Activated CD8-positive, alpha-beta memory T cell treated with anti-CD3 and anti-CD28 coated beads, Interleukin-2, amount 50 U/mL, for 48 hours (primary cell): ENCODE measurements around the gene SS18L1.
A peak's percentile ranks its signal among the peaks of the same experiment; 100 is the strongest.

Source experiments
- DNase-seq: peaks from one replicate; pipeline ENCODE4 v3.0.0-alpha.2; 2020

SS18L1 gene

GRCh38 chr20:62174870-62175624 lies 31.5 kb downstream of the SS18L1 start:
- no peak for DNase-seq

DNA sequence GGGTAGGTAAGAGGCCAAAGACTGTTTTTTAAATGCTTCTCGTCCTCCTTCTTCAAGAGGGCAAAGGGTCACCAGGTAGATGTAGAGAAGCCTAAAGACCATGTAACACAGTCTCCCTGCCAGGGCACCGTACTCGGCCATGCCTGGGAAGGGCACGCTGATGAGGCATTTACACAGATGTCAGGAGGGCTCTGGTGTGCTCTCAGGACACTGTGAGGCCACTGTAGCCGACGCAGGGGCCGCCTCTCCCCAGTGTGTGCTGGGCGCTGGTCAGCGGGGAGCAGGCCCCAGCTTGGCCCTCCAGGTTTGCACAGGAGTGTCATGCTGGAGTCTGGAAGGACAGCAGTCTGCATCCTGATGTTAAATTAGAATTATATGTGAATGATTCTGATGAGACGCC lies 32.1 kb downstream of the SS18L1 start:
- no peak for DNase-seq

DNA sequence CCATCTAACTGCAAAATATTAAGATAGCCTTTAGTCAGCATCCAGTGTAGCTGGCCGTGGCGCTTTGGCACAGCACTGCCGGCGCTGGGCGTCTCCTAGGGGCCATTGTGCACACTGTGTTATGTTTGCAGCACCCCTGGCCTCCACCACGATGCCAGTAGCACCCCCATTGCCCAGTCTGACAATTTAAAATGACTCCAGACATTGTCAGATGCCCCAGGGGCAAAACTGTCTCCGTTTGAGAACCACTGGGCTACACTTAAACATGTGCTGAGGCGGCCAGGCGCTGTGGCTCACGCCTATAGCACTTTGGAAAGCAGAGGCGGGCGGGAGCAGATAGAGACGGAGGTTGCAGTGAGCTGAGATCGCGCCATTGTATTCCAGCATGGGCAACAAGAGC lies 33.3 kb downstream of the SS18L1 start:
- no peak for DNase-seq

DNA sequence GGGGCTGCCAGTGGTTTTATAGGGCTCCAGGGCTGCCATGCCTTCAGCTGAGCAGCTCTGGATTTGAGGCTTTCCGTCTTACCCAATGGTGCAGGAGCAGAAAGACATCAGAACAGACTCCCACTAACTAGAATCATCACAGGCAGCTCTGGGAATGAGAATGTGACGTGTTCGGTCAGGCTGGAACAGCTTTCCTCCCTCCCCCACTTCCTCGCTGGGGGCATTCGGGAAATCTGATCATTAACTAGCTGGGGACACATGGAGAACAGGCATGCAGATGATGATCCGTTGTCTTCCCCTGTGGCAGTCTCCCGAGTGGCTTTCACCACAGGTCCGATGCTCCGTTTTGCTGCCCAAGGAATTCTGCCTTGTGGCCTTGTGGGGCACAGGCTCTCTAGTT lies 33.7 kb downstream of the SS18L1 start:
- no peak for DNase-seq

- DNase-seq = no peak
These were observed 35.0 kb downstream of the SS18L1 start for GRCh38 chr20:62178316-62179161.

DNA sequence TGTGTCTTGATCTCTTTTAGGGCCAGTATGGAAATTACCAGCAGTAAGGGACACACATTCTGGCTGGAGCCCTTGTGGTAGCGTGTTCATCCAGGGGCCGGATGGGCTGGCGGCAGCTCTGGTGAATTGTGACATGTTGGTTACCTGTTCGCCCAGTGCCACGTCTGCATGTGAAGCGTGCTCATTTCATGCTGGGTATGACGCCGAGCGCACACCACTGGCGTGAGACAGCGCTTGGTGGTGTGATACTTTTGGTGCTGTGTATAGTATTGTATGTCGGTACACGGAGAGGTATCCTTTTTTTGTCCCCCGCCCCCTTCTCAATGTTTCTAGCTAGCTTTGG lies 35.6 kb downstream of the SS18L1 start:
- no peak for DNase-seq

DNA sequence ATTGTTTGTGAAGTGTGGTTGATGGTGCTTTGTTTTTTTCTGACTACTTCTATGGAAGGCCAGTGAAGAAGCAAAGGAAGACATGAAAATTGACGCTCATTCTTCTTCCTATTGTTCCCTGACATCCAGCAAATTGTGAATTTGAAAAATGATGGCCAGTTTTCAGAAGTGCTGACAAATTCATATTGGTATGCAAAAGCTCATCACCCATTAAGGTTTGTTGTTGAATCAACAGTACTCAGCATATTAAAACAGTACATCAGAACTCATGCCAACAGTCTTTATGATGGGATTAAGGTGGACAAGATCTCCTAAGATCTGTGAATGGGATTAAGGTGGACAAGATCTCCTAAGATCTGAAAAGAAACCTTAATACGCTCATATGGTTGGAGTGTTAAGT lies 38.2 kb downstream of the SS18L1 start:
- DNase-seq = no peak

DNA sequence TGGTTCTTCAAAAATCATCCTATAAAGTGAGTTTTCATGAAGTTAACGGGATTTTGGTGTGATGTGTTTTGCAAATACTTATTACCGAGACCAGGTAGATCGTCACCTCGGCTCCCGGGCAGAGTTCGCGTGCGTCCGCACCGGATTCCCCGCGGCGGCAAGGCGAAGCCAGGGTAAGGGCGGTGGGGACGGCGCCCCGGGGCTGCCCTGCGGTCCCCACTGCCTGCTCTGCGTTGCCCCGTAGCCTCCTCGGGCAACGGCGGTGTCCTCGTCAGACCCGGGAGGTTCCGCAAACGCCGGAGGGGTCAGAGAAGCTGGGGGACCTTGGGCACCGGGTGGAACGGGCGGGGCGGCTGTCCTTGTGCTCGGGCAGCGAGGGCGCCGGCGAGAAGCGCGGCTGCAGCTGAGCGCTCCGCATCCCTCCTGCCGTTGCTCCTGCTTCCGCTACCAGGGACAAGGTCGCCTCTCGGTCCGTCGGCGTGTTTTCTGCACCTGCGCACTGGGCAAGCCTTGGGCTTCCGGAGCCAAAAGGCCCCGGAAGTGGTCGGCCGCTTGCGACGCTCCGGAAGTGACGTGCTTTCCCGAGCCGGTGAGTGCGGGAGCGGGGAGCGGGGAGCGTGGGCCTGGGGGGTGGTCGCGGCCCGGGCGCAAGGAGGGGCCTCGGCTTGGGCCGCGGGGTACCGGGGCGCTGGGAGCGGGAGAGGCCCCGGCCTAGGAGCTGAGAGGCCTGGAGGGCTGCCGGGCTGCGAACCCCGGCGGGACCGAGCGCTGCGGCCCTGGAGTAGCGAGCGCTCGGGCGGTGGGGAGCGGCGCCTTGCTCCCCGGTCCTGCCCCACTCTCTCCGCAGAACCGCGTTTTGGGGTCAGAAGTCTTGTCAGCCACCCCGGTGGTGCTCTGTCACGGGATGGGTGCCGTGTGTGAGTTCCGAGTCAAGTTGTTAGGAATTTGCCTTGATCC lies 39.2 kb downstream of the SS18L1 start, which contains the start of gene MTG2:
TSS of gene MTG2 (plus strand) at position 560 of the 957 bp plus-strand sequence. CDS start 10,393 bp downstream, outside the sequence.
- peak; percentile 95 for DNase-seq

DNA sequence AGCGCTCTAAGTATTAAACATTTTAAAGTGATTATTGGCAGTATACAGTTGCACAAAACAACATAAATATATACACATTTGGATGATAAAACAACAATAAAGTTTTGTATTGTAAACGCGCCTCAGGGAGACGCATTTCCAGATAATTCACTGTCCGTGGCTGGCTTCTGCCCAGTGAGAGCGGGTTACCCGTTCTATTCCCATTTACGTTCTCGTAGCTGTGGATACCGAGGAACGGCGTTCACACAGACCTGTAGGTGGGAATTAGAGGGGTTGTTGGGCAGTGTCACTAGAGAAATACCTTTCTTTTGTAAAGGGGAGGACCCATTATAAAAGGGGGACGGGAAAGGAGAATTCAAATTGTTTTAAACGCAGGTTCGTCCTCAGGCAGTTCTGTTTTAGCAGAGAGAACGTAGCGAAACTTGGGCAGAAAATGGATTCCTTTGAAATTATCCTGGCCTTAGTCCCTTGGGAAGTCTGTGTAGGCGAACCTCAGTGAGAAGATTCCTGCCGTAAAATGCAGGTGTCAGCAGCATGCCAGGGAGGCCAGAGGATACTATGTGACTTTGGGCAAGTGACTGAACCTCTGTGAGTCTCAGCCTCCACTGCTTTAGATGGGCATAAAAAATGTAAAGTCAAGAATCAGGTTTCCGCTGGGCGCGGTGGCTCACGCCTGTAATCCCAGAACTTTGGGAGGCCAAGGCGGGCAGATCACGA lies 40.0 kb downstream of the SS18L1 start:
- DNase-seq = no peak

- DNase-seq = no peak
These were observed 42.5 kb downstream of the SS18L1 start for GRCh38 chr20:62186096-62186426.

- DNase-seq = no peak
These were observed 43.6 kb downstream of the SS18L1 start for GRCh38 chr20:62186887-62187866.

DNA sequence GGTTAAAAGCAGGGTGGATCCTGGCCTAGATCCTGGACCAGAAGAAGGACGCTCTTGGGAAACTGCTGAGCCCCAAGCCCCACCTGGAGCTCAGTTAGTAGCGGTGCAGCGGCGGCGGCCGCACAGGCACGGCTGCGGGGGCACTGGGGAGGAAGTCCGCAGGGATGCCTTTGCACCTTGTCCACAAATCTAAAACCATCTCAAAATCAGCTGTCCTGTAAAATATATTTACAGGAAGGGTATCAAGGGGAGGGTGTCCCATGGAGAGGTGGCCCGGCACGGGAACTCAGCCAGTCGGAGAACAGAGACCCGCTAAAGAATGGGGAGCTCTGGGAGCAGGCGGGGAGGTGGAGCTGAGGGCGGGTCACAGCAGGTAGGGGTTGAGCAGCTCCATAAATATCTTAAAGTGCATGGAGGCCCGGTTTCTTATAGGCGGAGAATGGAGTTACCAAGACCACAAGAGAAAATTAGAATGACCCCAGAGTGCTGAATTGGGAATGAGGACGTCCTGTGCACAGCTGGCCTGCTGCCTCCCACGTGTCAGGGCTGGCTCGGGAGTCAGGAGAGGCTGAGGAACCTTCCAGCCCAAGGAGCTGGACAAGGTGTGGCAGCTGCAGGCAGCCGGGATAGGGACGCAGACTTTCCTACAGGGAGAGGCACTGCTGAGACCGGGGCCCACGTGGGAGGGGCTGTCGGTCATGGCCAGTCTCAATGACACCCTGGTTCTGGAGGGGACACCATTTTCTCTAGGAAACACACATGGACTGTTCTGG lies 47.3 kb downstream of the SS18L1 start:
- no peak for DNase-seq

- DNase-seq = no peak
These were observed 48.4 kb downstream of the SS18L1 start for GRCh38 chr20:62191781-62192559.

DNA sequence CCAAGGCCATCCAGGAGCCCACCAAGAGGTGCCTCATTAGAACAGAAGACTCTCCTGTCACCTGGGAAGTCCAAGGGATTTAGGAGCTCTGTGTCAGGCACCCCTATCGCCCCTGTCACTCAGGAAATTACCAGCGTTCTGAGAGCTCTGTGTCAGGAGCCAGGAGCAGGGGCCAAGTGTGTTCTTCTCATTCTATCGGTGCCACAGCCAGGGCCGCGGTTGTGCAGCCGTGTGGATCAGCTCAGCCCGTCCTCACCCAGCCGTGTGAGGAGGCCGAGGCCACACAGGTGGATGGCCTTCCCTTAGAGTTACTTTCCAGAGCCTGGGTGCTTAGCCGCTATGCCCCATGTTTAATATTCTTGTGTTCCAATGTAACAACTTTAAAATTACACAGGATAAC lies 49.1 kb downstream of the SS18L1 start:
- no peak for DNase-seq

GRCh38 chr20:62193079-62194025 lies 49.8 kb downstream of the SS18L1 start:
- DNase-seq = no peak

GRCh38 chr20:62195075-62195405 lies 51.5 kb downstream of the SS18L1 start:
- DNase-seq = no peak

DNA sequence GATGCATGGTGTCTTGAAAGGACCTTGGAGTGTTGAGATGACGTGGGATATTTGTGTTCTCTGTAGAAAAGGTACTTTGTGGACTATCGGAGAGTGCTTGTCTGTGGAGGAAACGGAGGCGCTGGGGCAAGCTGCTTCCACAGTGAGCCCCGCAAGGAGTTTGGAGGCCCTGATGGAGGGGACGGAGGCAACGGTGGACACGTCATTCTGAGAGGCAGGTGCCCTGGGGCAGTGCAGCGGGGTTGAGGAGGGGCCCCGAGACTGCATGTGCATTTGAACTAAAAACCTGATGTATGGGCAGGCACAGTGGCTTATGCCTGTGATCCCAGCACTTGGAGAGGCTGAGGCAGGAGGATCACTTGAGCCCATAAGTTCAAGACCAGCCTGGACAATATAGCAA lies 52.2 kb downstream of the SS18L1 start:
- no peak for DNase-seq

DNA sequence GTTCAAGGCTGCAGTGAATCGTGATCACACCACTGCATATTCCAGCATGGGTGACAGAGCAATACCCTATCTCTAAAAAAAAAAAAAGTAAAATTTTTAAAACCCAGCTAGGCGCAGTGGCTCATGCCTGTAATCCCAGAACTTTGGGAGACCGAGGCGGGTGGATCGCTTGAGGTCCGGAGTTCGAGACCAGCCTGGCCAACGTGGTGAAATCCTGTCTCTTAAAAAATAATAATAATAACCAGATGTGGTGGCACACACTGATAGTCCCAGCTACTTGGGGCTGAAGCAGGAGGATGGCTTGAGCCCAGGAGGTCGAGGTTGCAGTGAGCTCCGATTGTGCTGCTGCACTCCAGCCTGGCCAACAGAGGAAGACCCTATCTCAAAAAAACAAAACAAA lies 52.7 kb downstream of the SS18L1 start:
- no peak for DNase-seq

DNA sequence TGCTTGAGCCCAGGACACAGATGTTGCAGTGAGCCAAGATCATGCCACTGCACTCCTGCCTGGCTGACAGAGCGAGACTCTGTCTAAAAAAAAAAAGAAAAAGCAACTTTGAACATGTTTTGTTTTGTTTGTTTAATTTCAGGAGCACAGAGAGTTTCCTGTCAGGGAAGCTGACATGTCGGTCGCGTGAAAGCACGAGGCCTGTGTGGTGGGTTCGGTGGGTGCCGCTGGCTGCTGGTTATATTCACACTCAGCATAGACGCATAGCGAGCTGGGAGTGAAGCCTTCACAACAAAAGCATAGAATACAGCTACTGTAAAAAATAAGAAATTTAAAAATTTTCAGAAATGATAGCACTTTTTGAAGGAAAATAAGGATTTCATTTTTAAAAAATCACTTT lies 53.7 kb downstream of the SS18L1 start:
- DNase-seq = no peak
